GM19328 (cell line): ENCODE data around the gene ARL13B.
"Not testable (repeated sequence)": the region's sequence is repeated elsewhere in the genome, so short reads cannot be mapped to it uniquely, and the experiment has no call there.

Experiments
- ATAC-seq: cut with Tn5 transposase; IDR thresholded peaks from one replicate; pipeline ENCODE4 v1.9.1; 2021; ENCODE audit warnings: mild to moderate bottlenecking, moderate library complexity; ENCODE audit not compliant: unreplicated experiment

Gene ARL13B

GRCh38 chr3:93979850-93980676 lies at the start of gene ARL13B:
Gene ARL13B, plus strand, starts transcription at chr3:93980155. Its CDS starts 269 bp downstream, at chr3:93980424.
- peak; percentile 100 for ATAC-seq

GRCh38 chr3:93931597-93932229 lies 48.2 kb upstream of the ARL13B start:
- ATAC-seq: no peak

- ATAC-seq: no peak
Measured at GRCh38 chr3:93934366-93935046, 45.4 kb upstream of the ARL13B start.

- no peak for ATAC-seq
Measured at GRCh38 chr3:93936549-93936948, 43.4 kb upstream of the ARL13B start.

- not testable (repeated sequence) for ATAC-seq
Measured at GRCh38 chr3:93937485-93937884, 42.5 kb upstream of the ARL13B start.

- ATAC-seq: not testable (repeated sequence)
Measured at GRCh38 chr3:93949958-93950357, 30.0 kb upstream of the ARL13B start.

- no peak for ATAC-seq
Measured at GRCh38 chr3:93961026-93961425, 18.9 kb upstream of the ARL13B start.

- ATAC-seq: no peak
Measured at GRCh38 chr3:93961489-93961888, 18.5 kb upstream of the ARL13B start.

GRCh38 chr3:93962798-93963197 lies 17.2 kb upstream of the ARL13B start:
- ATAC-seq: no peak

- ATAC-seq: not testable (repeated sequence)
Measured at GRCh38 chr3:93965106-93965505, 14.8 kb upstream of the ARL13B start.

- ATAC-seq: no peak
Measured at GRCh38 chr3:93969443-93969842, 10.5 kb upstream of the ARL13B start.

GRCh38 chr3:93969997-93970396 lies 10.0 kb upstream of the ARL13B start:
- ATAC-seq: no peak

- peak; percentile 90 for ATAC-seq
Measured at GRCh38 chr3:93973131-93974126, 6.5 kb upstream of the ARL13B start, which contains the start of gene PROS1. Gene PROS1, minus strand, starts transcription at chr3:93973896. Its CDS starts 147 bp downstream, at chr3:93973749.

GRCh38 chr3:93981649-93982048 lies 1.7 kb downstream of the ARL13B start:
- ATAC-seq: no peak

- no peak for ATAC-seq
Measured at GRCh38 chr3:93983408-93983807, 3.5 kb downstream of the ARL13B start.

GRCh38 chr3:93984618-93985017 lies 4.7 kb downstream of the ARL13B start:
- ATAC-seq: no peak

- no peak for ATAC-seq
Measured at GRCh38 chr3:93988283-93988682, 8.3 kb downstream of the ARL13B start.

- no peak for ATAC-seq
Measured at GRCh38 chr3:93988764-93989163, 8.8 kb downstream of the ARL13B start.

- no peak for ATAC-seq
Measured at GRCh38 chr3:93989241-93989640, 9.3 kb downstream of the ARL13B start.

GRCh38 chr3:93991631-93992030 lies 11.7 kb downstream of the ARL13B start:
- no peak for ATAC-seq
